VCaP (cell line): Measurements from ENCODE around the gene SLC10A7.

Source experiments
- H3K27ac ChIP-seq: fragments of 450-650 bp; 2 replicates; pipeline ENCODE4 v1.5.1; 2017
- CTCF ChIP-seq: fragments of 450-650 bp; conservative IDR thresholded peaks from 2 replicates; pipeline ENCODE4 v1.5.1; 2017; ENCODE audit warnings: mild to moderate bottlenecking, moderate library complexity

SLC10A7 gene

GRCh38 chr4:146495269-146495668, 26.5 kb downstream of the SLC10A7 start:
- TF ChIP-seq CTCF: no peak
- H3K27ac ChIP-seq: no peak overlapping the region

- TF ChIP-seq CTCF: no peak
- H3K27ac ChIP-seq: no peak overlapping the region
Observed at GRCh38 chr4:146494143-146494542, 27.6 kb downstream of the SLC10A7 start.

- no peak overlapping the region for H3K27ac ChIP-seq
- no peak for TF ChIP-seq CTCF
Observed at GRCh38 chr4:146490106-146490505, 31.6 kb downstream of the SLC10A7 start.

GRCh38 chr4:146488495-146489174, 33.1 kb downstream of the SLC10A7 start:
- no peak for TF ChIP-seq CTCF
- H3K27ac ChIP-seq: no peak overlapping the region

GRCh38 chr4:146486565-146486964, 35.2 kb downstream of the SLC10A7 start:
- TF ChIP-seq CTCF: no peak

GRCh38 chr4:146485968-146486367, 35.8 kb downstream of the SLC10A7 start:
- TF ChIP-seq CTCF: no peak
- no peak overlapping the region for H3K27ac ChIP-seq

More at GRCh38 chr4:146486565-146486964, 35.2 kb downstream of the SLC10A7 start:
- H3K27ac ChIP-seq: no peak overlapping the region

- H3K27ac ChIP-seq: no peak overlapping the region
- TF ChIP-seq CTCF: no peak
Observed at GRCh38 chr4:146482788-146483187, 39.0 kb downstream of the SLC10A7 start.
